ENCODE results near the gene PTPRG. TPM values are rescaled to one million over a fixed set of nuclear protein-coding genes. Genes with fewer than 3 reads are reported as not detected.

The PTPRG gene
- total RNA-seq, 2 donors from 2014 or later = 76.5 to 108 TPM

- 80 to 86% methylated on average over 4 to 7 of the region's 7 CpGs for WGBS, 2 experiments (ENCODE audit: insufficient coverage in 1 of 2, insufficient read length in 1 of 2)
- no peak for TF ChIP-seq CTCF (conservative IDR thresholded peaks at IDR 0.05)
- no peak overlapping the region for H3K4me3 ChIP-seq (ENCODE audit: low read length)
- H3K36me3 Mint-ChIP-seq (ENCODE audit: low read depth) = peaks cover 23% of the 10 kb centered on the region
- no peak overlapping the region for H3K27ac ChIP-seq (ENCODE audit: low read depth, low read length)
- H3K9me3 Mint-ChIP-seq = no peaks in the 10 kb centered on the region
- DNase-seq = no peak
- peaks cover 4% of the 10 kb centered on the region for H3K36me3 ChIP-seq (ENCODE audit: control insufficient read depth, insufficient read depth, low read length)
- H3K4me3 Mint-ChIP-seq = no peak overlapping the region
- peaks cover 10% of the 10 kb centered on the region for H3K4me1 ChIP-seq (ENCODE audit: control insufficient read depth, insufficient read depth, low read length)
- H3K27me3 Mint-ChIP-seq (ENCODE audit: insufficient read depth) = no peaks in the 10 kb centered on the region
- H3K27me3 ChIP-seq (ENCODE audit: control insufficient read depth, insufficient read depth, low read length, poor library complexity, severe bottlenecking) = no peaks in the 10 kb centered on the region
- H3K9ac ChIP-seq (ENCODE audit: extremely low read depth, low read length, poor library complexity, severe bottlenecking) = no peak overlapping the region
- no peaks in the 10 kb centered on the region for H3K9me3 ChIP-seq (ENCODE audit: control insufficient read depth, low read length)
- H3K27ac Mint-ChIP-seq = peak overlapping the region; percentile 0
- H3K4me1 Mint-ChIP-seq = peaks cover 18% of the 10 kb centered on the region
These were observed 623.2 kb downstream of the PTPRG start for GRCh38 chr3:62184559-62184958.

- H3K9me3 Mint-ChIP-seq = no peaks in the 10 kb centered on the region
- peak; percentile 67 for DNase-seq
These were observed 625.7 kb downstream of the PTPRG start for GRCh38 chr3:62187022-62187431.

GRCh38 chr3:62188681-62189375 is 627.5 kb downstream of the PTPRG start:
- Mint-ChIP-seq H3K9me3 (no peaks in the 10 kb centered on the region), H3K4me3 (no peak overlapping the region), H3K27me3 (ENCODE audit: insufficient read depth) (no peaks in the 10 kb centered on the region), H3K4me1 (peaks cover 14% of the 10 kb centered on the region), H3K36me3 (ENCODE audit: low read depth) (peaks cover 38% of the 10 kb centered on the region), H3K27ac (peak overlapping the region; percentile 55)
- Histone ChIP-seq H3K9me3 (ENCODE audit: control insufficient read depth, low read length) (no peaks in the 10 kb centered on the region), H3K36me3 (ENCODE audit: control insufficient read depth, insufficient read depth, low read length) (peaks cover 20% of the 10 kb centered on the region), H3K27ac (ENCODE audit: low read depth, low read length) (no peak overlapping the region), H3K9ac (ENCODE audit: extremely low read depth, low read length, poor library complexity, severe bottlenecking) (no peak overlapping the region), H3K27me3 (ENCODE audit: control insufficient read depth, insufficient read depth, low read length, poor library complexity, severe bottlenecking) (no peaks in the 10 kb centered on the region), H3K4me3 (ENCODE audit: low read length) (no peak overlapping the region), H3K4me1 (ENCODE audit: control insufficient read depth, insufficient read depth, low read length) (peaks cover 10% of the 10 kb centered on the region)
- WGBS, 2 experiments (ENCODE audit: insufficient coverage in 1 of 2, insufficient read length in 1 of 2) = 27 to 34% methylated on average over 12 to 18 of the region's 18 CpGs
- DNase-seq = peak; percentile 89
- TF ChIP-seq CTCF (conservative IDR thresholded peaks at IDR 0.05) = peak; percentile 89

More at GRCh38 chr3:62187022-62187431, 625.7 kb downstream of the PTPRG start:
- peak; percentile 73 for TF ChIP-seq CTCF (conservative IDR thresholded peaks at IDR 0.05)
- no peaks in the 10 kb centered on the region for H3K27me3 Mint-ChIP-seq (ENCODE audit: insufficient read depth)
- Histone ChIP-seq H3K27me3 (ENCODE audit: control insufficient read depth, insufficient read depth, low read length, poor library complexity, severe bottlenecking) (no peaks in the 10 kb centered on the region), H3K36me3 (ENCODE audit: control insufficient read depth, insufficient read depth, low read length) (peaks cover 13% of the 10 kb centered on the region), H3K4me1 (ENCODE audit: control insufficient read depth, insufficient read depth, low read length) (peaks cover 10% of the 10 kb centered on the region), H3K4me3 (ENCODE audit: low read length) (no peak overlapping the region), H3K9ac (ENCODE audit: extremely low read depth, low read length, poor library complexity, severe bottlenecking) (no peak overlapping the region), H3K27ac (ENCODE audit: low read depth, low read length) (no peak overlapping the region), H3K9me3 (ENCODE audit: control insufficient read depth, low read length) (no peaks in the 10 kb centered on the region)
- no peak overlapping the region for H3K27ac Mint-ChIP-seq
- peaks cover 28% of the 10 kb centered on the region for H3K36me3 Mint-ChIP-seq (ENCODE audit: low read depth)
- WGBS, 2 experiments (ENCODE audit: insufficient coverage in 1 of 2, insufficient read length in 1 of 2) = 86 to 96% methylated on average over 4 to 7 of the region's 7 CpGs
- no peak overlapping the region for H3K4me3 Mint-ChIP-seq
- H3K4me1 Mint-ChIP-seq = peaks cover 18% of the 10 kb centered on the region
